Activated CD8-positive, alpha-beta T cell treated with anti-CD3 and anti-CD28 coated beads for 36 hours (primary cell): ENCODE results near the gene SLC39A9. TPM values are rescaled to one million over a fixed set of nuclear protein-coding genes. Genes with fewer than 3 reads are reported as not detected.
"Not testable (repeated sequence)": the region's sequence is repeated elsewhere in the genome, so short reads cannot be mapped to it uniquely, and the experiment has no call there.

Source experiments
- ATAC-seq: fragments of 200-7000 bp; cut with Tn5 transposase; one replicate; pipeline ENCODE4 v1.10.0; 2021; ENCODE audit warnings: mild to moderate bottlenecking, moderate library complexity
- CTCF ChIA-PET: fragments of 350-600 bp; sonication (Branson Sonifier 250); formaldehyde crosslinking; loops from one replicate; lab custom pipeline; 2021; ENCODE audit warnings: antibody characterized with exemption; lab: Charles Lee
- POLR2A ChIA-PET: fragments of 350-600 bp; sonication (Branson Sonifier 250); formaldehyde crosslinking; loops from one replicate; lab custom pipeline; 2021; ENCODE audit warnings: antibody characterized with exemption; lab: Charles Lee
- DNase-seq: peaks from one replicate; pipeline ENCODE4 v3.0.0-alpha.2; 2020
- H3K27ac Mint-ChIP-seq: one replicate; pipeline ENCODE4 v1.8.0; 2021; ENCODE audit warnings: mild to moderate bottlenecking, mixed read lengths
- H3K27me3 Mint-ChIP-seq: one replicate; pipeline ENCODE4 v1.8.0; 2021; ENCODE audit warnings: mixed read lengths
- H3K36me3 Mint-ChIP-seq: one replicate; pipeline ENCODE4 v1.8.0; 2021; ENCODE audit warnings: low read depth, mixed read lengths
- H3K4me1 Mint-ChIP-seq: one replicate; pipeline ENCODE4 v1.8.0; 2021; ENCODE audit warnings: low read depth, mixed read lengths
- H3K4me3 Mint-ChIP-seq: one replicate; pipeline ENCODE4 v1.8.0; 2021; ENCODE audit warnings: mild to moderate bottlenecking, moderate library complexity, mixed read lengths
- H3K9me3 Mint-ChIP-seq: one replicate; pipeline ENCODE4 v1.8.0; 2021; ENCODE audit warnings: mixed read lengths
- CTCF ChIP-seq: fragments of 200-600 bp; IDR thresholded peaks from one replicate; pipeline ENCODE4 v1.8.0; 2022; ENCODE audit warnings: antibody characterized with exemption, mild to moderate bottlenecking
- intact Hi-C: fragments of 100-400 bp; cut with micrococcal nuclease; formaldehyde crosslinking; loops from one replicate; pipeline ENCODE4 v1.10.0; 2022
- total RNA-seq, 2 experiments: library from RNA; stranded (reverse); gene quantifications; one replicate each; pipeline ENCODE4 v1.2.3, GENCODE V29; 2021

SLC39A9 gene
- total RNA-seq, 2 experiments from 2014 or later = 39.2 to 41.3 TPM

- Mint-ChIP-seq H3K4me1 (no peaks in the 10 kb centered on the region), H3K4me3 (no peak overlapping the region), H3K36me3 (no peaks in the 10 kb centered on the region), H3K27me3 (no peaks in the 10 kb centered on the region), H3K9me3 (no peaks in the 10 kb centered on the region), H3K27ac (no peak overlapping the region)
- ATAC-seq (no peak), DNase-seq (peak; percentile 20)
- intact Hi-C loops = no loop called here
- ChIA-PET CTCF (interaction anchor here (0.7 to 2.2 kb wide), 2 partner anchors 102 to 229 kb away, joined by 3 to 5 read pairs; partner anchors contain the start of gene CCDC177), POLR2A (no interaction called here)
- no peak for TF ChIP-seq CTCF
These were observed 73.4 kb downstream of the SLC39A9 start for GRCh38 chr14:69471916-69472315.

- Mint-ChIP-seq H3K4me3 (no peak overlapping the region), H3K9me3 (no peaks in the 10 kb centered on the region), H3K27me3 (no peaks in the 10 kb centered on the region), H3K27ac (no peak overlapping the region), H3K36me3 (no peaks in the 10 kb centered on the region), H3K4me1 (no peaks in the 10 kb centered on the region)
- TF ChIP-seq CTCF = no peak
- POLR2A ChIA-PET = no interaction called here
- DNase-seq (no peak), ATAC-seq (no peak)
- CTCF ChIA-PET = interaction anchor here (1.7 to 3.6 kb wide), 2 partner anchors 14 to 31 kb away, joined by 7 to 16 read pairs; no protein-coding TSS in a partner anchor
- intact Hi-C loops = no loop called here
These were observed 74.8 kb downstream of the SLC39A9 start for GRCh38 chr14:69473260-69473659.

GRCh38 chr14:69473946-69474345 lies 75.5 kb downstream of the SLC39A9 start:
- ChIA-PET CTCF (interaction anchor here (0.9 to 3.6 kb wide), 5 partner anchors 11 to 231 kb away, joined by 3 to 21 read pairs (median 7); no protein-coding TSS in a partner anchor), POLR2A (no interaction called here)
- H3K27me3 Mint-ChIP-seq = no peaks in the 10 kb centered on the region
- ATAC-seq = no peak
- no peaks in the 10 kb centered on the region for H3K4me1 Mint-ChIP-seq
- DNase-seq = no peak
- H3K4me3 Mint-ChIP-seq = no peak overlapping the region
- no peak overlapping the region for H3K27ac Mint-ChIP-seq
- no peaks in the 10 kb centered on the region for H3K9me3 Mint-ChIP-seq
- intact Hi-C loops = no loop called here
- TF ChIP-seq CTCF = no peak
- H3K36me3 Mint-ChIP-seq = no peaks in the 10 kb centered on the region

GRCh38 chr14:69475194-69475818 lies 76.8 kb downstream of the SLC39A9 start:
- Mint-ChIP-seq H3K9me3 (no peaks in the 10 kb centered on the region), H3K4me3 (no peak overlapping the region), H3K27me3 (peaks cover 3% of the 10 kb centered on the region), H3K27ac (no peak overlapping the region), H3K4me1 (no peaks in the 10 kb centered on the region), H3K36me3 (no peaks in the 10 kb centered on the region)
- intact Hi-C loops = no loop called here
- peak; percentile 70 for ATAC-seq
- TF ChIP-seq CTCF = peak; percentile 36
- ChIA-PET POLR2A (no interaction called here), CTCF (interaction anchor here (0.6 to 3.6 kb wide), 18 partner anchors 8 to 571 kb away, joined by 3 to 21 read pairs (median 4); partner anchors contain the start of genes CCDC177 and PLEKHD1)
- DNase-seq = peak; percentile 10

GRCh38 chr14:69476824-69477450 lies 78.4 kb downstream of the SLC39A9 start:
- H3K4me3 Mint-ChIP-seq, ATAC-seq, H3K9me3 Mint-ChIP-seq, H3K27me3 Mint-ChIP-seq, H3K36me3 Mint-ChIP-seq, intact Hi-C loops, H3K27ac Mint-ChIP-seq, POLR2A ChIA-PET, DNase-seq, H3K4me1 Mint-ChIP-seq: not testable (repeated sequence)
- CTCF ChIA-PET = interaction anchor here (1.0 to 3.0 kb wide), 2 partner anchors 30 to 234 kb away, joined by 3 to 21 read pairs; no protein-coding TSS in a partner anchor

- intact Hi-C loops, DNase-seq, H3K4me1 Mint-ChIP-seq, POLR2A ChIA-PET, H3K27ac Mint-ChIP-seq, H3K27me3 Mint-ChIP-seq, ATAC-seq, H3K36me3 Mint-ChIP-seq, H3K9me3 Mint-ChIP-seq, H3K4me3 Mint-ChIP-seq: not testable (repeated sequence)
- CTCF ChIA-PET = interaction anchor here (1.3 kb wide), 1 partner anchor 236 kb away, joined by 5 read pairs; no protein-coding TSS in a partner anchor
These were observed 79.6 kb downstream of the SLC39A9 start for GRCh38 chr14:69478055-69478454.
